NT2/D1 (cell line): ENCODE measurements around the gene OR5B21.

Experiments used
- YY1 ChIP-seq: IDR thresholded peaks from 2 replicates; pipeline ENCODE4 v1.6.1; 2011; ENCODE audit not compliant: insufficient read length, insufficient read depth
- ZNF274 ChIP-seq: IDR thresholded peaks from 2 replicates; pipeline ENCODE4 v1.6.1; 2011; ENCODE audit warnings: mild to moderate bottlenecking, low read depth, low read length

DNA sequence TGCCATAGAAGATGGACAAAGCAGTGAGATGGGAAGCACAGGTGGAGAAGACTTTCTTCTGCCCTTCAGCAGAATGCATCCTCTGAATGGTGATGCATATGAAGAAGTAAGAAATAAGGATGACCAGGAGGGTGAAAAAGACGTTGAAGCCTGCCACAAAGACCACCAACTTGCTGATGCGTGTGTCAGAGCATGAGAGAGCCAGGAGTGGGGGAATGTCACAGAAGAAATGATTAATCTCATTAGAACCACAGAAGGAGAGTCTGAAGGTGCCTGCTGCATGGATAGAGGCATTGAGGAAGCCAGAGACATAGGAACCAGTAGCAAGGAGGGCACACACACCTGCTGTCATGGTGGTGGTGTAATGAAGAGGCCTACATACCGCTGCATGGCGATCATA is 550 bp downstream of the OR5B21 start:
- TF ChIP-seq ZNF274 (no peak), YY1 (no peak)
